GM23338 (cell line): ENCODE data around the gene VPS37B. TPM values are rescaled to one million over a fixed set of nuclear protein-coding genes. Genes with fewer than 3 reads are reported as not detected.

Experiments
- ATAC-seq: fragments of 200-7000 bp; cut with Tn5 transposase; 3 replicates; pipeline ENCODE4 v1.9.1; 2020
- DNase-seq: peaks from one replicate; pipeline ENCODE4 v3.0.0-alpha.2; 2015; ENCODE audit warnings: low spot score
- H2AFZ ChIP-seq: fragments of 200-600 bp; sonication (generic); 2 replicates; pipeline ENCODE4 v1.8.0; 2016; ENCODE audit warnings: antibody characterized with exemption, mild to moderate bottlenecking, moderate library complexity
- H3F3A ChIP-seq: fragments of 200-600 bp; sonication (generic); replicated peaks from 2 replicates; pipeline ENCODE4 v1.8.0; 2017; ENCODE audit warnings: antibody characterized with exemption, mixed run types, low read depth
- H3K27ac ChIP-seq: fragments of 200-600 bp; sonication (generic); 2 replicates; pipeline ENCODE4 v1.6.1; 2016; ENCODE audit warnings: low read depth
- H3K27me3 ChIP-seq: fragments of 200-600 bp; sonication (generic); 2 replicates; pipeline ENCODE4 v1.8.0; 2016; ENCODE audit warnings: mild to moderate bottlenecking, mixed run types, moderate library complexity; ENCODE audit not compliant: insufficient read depth
- H3K36me3 ChIP-seq: fragments of 200-600 bp; sonication (generic); 2 replicates; pipeline ENCODE4 v1.8.0; 2016; ENCODE audit warnings: mild to moderate bottlenecking; ENCODE audit not compliant: insufficient read depth
- H3K4me1 ChIP-seq: fragments of 200-600 bp; sonication (generic); 2 replicates; pipeline ENCODE4 v1.8.0; 2016; ENCODE audit warnings: mild to moderate bottlenecking, moderate library complexity; ENCODE audit not compliant: insufficient read depth
- H3K4me2 ChIP-seq: fragments of 200-600 bp; sonication (generic); 2 replicates; pipeline ENCODE4 v1.7.1; 2017; ENCODE audit warnings: mixed run types
- H3K4me3 ChIP-seq: fragments of 200-600 bp; sonication (generic); 2 replicates; pipeline ENCODE4 v1.6.1; 2016; ENCODE audit warnings: mixed run types
- H3K79me2 ChIP-seq: fragments of 200-600 bp; sonication (generic); replicated peaks from 2 replicates; pipeline ENCODE4 v1.8.0; 2017; ENCODE audit warnings: mild to moderate bottlenecking; ENCODE audit not compliant: insufficient read depth
- H3K9me2 ChIP-seq: fragments of 200-600 bp; sonication (generic); 2 replicates; pipeline ENCODE4 v1.8.0; 2017; ENCODE audit not compliant: insufficient read depth
- H4K20me1 ChIP-seq: fragments of 200-600 bp; sonication (generic); replicated peaks from 2 replicates; pipeline ENCODE4 v1.8.0; 2017; ENCODE audit warnings: mild to moderate bottlenecking; ENCODE audit not compliant: insufficient read depth
- H3K27ac Mint-ChIP-seq: 2 replicates; pipeline ENCODE4 v1.8.0; 2020; ENCODE audit warnings: inconsistent platforms, mild to moderate bottlenecking, moderate library complexity, mixed read lengths
- H3K27me3 Mint-ChIP-seq: 3 replicates; pipeline ENCODE4 v1.8.0; 2022; ENCODE audit warnings: low read depth, mild to moderate bottlenecking, moderate library complexity, mixed read lengths, inconsistent platforms; ENCODE audit not compliant: insufficient read depth, poor library complexity
- H3K36me3 Mint-ChIP-seq: 3 replicates; pipeline ENCODE4 v1.8.0; 2021; ENCODE audit warnings: low read depth, mild to moderate bottlenecking, inconsistent platforms, moderate library complexity, mixed read lengths
- H3K4me1 Mint-ChIP-seq: 3 replicates; pipeline ENCODE4 v1.8.0; 2020; ENCODE audit warnings: mild to moderate bottlenecking, inconsistent platforms, mixed read lengths
- H3K4me3 Mint-ChIP-seq: 3 replicates; pipeline ENCODE4 v1.8.0; 2021; ENCODE audit warnings: moderate library complexity, mild to moderate bottlenecking, inconsistent platforms, mixed read lengths
- H3K9me3 Mint-ChIP-seq: 3 replicates; pipeline ENCODE4 v1.8.0; 2020; ENCODE audit warnings: moderate library complexity, mild to moderate bottlenecking, inconsistent platforms, mixed read lengths
- CREB1 ChIP-seq: fragments of 250-450 bp; sonication (Bioruptor Pico); IDR thresholded peaks from 2 replicates; pipeline ENCODE4 v1.5.0; 2020; ENCODE audit warnings: low read depth, mild to moderate bottlenecking, moderate library complexity
- EZH2 ChIP-seq: fragments of 200-600 bp; sonication (generic); IDR thresholded peaks from one replicate; pipeline ENCODE4 v1.8.0; 2017; ENCODE audit warnings: antibody characterized with exemption, mild to moderate bottlenecking, low read depth; ENCODE audit not compliant: unreplicated experiment
- JUNB ChIP-seq: IDR thresholded peaks from one replicate; pipeline ENCODE4 v1.6.1; 2016; ENCODE audit warnings: antibody characterized with exemption; ENCODE audit not compliant: unreplicated experiment
- NANOG ChIP-seq: IDR thresholded peaks from 2 replicates; pipeline ENCODE4 v1.6.1; 2016; ENCODE audit warnings: antibody characterized with exemption, borderline replicate concordance
- POLR2AphosphoS5 ChIP-seq: IDR thresholded peaks from 2 replicates; pipeline ENCODE4 v1.6.1; 2016; ENCODE audit warnings: antibody characterized with exemption, low read depth
- STAT1 ChIP-seq: IDR thresholded peaks from one replicate; pipeline ENCODE4 v1.6.1; 2016; ENCODE audit warnings: antibody characterized with exemption; ENCODE audit not compliant: unreplicated experiment
- ZNF114 ChIP-seq: fragments of 250-450 bp; sonication (Bioruptor Pico); IDR thresholded peaks from 2 replicates; pipeline ENCODE4 v1.5.0; 2020; ENCODE audit warnings: mild to moderate bottlenecking, moderate library complexity
- polyA plus RNA-seq: library from polyadenylated mRNA; unstranded; fragments of >200 nt; fragmentation: Nextera tagmentation; extraction: Ambion mirVana; gene quantifications from 2 replicates; pipeline ENCODE4 v1.2.1, GENCODE V29; 2016
- total RNA-seq: library from RNA; depleted of rRNA; stranded (reverse); fragments of >200 nt; shearing (Covaris generic); gene quantifications from 2 replicates; pipeline ENCODE4 v1.2.3, GENCODE V29; 2014
- TF ChIP-seq, protein P1 (sequence below), 2 experiments: fragments of 200-600 bp in 1 of 2; sonication (generic) in 1 of 2; conservative IDR thresholded peaks; 2 replicates each; pipeline versions ENCODE4 v1.5.1 to v1.6.1; 2016 to 2017; ENCODE audit warnings: antibody characterized with exemption in 2 of 2, low read depth in 2 of 2, mild to moderate bottlenecking in 2 of 2, moderate library complexity in 1 of 2
- TF ChIP-seq, protein P2 (sequence below): IDR thresholded peaks from 2 replicates; pipeline ENCODE4 v1.6.1; 2016; ENCODE audit warnings: antibody characterized with exemption
- TF ChIP-seq, protein P3 (sequence below): IDR thresholded peaks from one replicate; pipeline ENCODE4 v1.6.1; 2018; ENCODE audit warnings: antibody characterized with exemption; ENCODE audit not compliant: unreplicated experiment

Gene VPS37B
- total and polyA plus RNA-seq, 2 experiments from 2014 or later: 6.7 to 10.9 TPM

DNA sequence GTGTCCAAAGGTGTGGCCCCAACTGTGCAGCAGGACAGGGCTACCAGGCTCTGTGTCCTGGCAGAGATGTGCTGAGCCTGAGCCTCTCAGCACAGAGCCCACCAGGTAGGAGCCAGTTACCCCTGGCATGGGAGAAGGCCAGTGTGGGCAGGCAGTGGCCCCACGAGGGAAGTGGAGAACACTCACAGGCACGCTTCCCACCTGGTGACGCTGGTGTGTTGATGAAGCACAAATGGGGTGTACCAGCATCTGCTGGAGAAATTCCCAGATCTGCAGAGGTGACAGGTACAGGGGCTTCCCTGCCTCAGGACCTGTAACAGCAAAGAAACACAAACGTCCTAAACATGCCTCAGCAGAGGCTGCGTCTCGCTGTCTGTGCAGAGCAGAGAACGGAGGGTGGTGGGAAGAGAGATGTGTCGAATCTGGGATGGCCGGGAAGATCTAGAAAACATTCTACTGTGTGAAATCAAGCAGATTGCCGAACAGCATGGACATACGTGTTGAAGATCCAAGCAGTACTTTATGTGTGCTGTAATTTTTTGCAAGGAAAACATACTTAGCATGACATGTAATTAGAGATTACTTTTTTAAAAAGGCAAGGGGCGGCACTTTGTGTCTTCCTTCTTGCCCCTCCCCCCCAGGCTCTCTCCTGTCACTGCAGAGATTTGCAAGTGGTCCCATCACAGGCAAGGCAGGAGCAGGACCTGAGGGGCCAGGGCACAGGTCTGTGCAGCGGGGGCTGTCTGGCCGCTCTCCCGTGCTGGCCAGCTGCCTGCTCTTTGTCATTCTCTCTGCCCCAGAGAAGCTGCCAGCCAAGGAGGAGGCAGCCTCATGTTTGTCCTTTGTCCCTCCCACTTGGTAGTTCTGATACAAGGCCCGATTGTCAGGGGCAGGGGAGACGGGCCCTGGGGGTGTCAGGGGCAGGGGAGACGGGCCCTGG is 43.3 kb downstream of the VPS37B start (continued):
- TF ChIP-seq STAT1 (no peak), POLR2AphosphoS5 (no peak), CREB1 (CRISPR knock-in tag) (no peak), JUNB (no peak), EZH2 (no peak)
- TF ChIP-seq, protein P1, sequence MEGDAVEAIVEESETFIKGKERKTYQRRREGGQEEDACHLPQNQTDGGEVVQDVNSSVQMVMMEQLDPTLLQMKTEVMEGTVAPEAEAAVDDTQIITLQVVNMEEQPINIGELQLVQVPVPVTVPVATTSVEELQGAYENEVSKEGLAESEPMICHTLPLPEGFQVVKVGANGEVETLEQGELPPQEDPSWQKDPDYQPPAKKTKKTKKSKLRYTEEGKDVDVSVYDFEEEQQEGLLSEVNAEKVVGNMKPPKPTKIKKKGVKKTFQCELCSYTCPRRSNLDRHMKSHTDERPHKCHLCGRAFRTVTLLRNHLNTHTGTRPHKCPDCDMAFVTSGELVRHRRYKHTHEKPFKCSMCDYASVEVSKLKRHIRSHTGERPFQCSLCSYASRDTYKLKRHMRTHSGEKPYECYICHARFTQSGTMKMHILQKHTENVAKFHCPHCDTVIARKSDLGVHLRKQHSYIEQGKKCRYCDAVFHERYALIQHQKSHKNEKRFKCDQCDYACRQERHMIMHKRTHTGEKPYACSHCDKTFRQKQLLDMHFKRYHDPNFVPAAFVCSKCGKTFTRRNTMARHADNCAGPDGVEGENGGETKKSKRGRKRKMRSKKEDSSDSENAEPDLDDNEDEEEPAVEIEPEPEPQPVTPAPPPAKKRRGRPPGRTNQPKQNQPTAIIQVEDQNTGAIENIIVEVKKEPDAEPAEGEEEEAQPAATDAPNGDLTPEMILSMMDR (conservative IDR thresholded peaks at IDR 0.05; ENCODE audit: low read depth in 2 of 2): no peak

DNA sequence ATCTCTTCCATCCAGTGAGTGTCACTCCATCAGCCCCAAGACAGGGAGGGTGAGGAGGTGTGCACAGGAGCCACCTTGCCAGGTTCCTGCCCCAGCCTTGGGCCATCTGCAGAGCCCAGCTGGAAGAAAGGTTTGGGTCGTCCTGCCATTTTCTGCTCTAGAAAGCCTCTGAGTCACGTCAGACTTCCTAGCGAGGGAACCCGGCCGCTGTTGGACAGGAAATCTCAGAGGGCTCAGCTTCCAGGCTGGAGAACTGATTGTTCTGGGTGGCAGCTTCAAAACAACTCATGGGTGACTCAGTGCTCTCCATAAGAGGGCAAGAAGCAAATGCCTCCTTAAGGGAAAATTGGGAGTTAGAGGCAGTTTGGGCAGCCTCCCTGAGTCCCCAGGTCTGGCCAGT is 44.1 kb downstream of the VPS37B start:
- no peak overlapping the region for H3K27ac Mint-ChIP-seq
- Histone ChIP-seq H4K20me1 (peaks cover 6% of the 10 kb centered on the region; the same call in 1 of the 2 replicates), H3K4me3 (no peak overlapping the region), H3K4me2 (no peak overlapping the region), H3K9me2 (no peaks in the 10 kb centered on the region), H3K4me1 (no peaks in the 10 kb centered on the region), H3K27ac (no peak overlapping the region), H2AFZ (no peak overlapping the region), H3F3A (no peaks in the 10 kb centered on the region), H3K27me3 (no peaks in the 10 kb centered on the region), H3K79me2 (no peaks in the 10 kb centered on the region), H3K36me3 (no peaks in the 10 kb centered on the region)
- no peaks in the 10 kb centered on the region; the same call in 2 of the 3 replicates for H3K36me3 Mint-ChIP-seq
- no peak for ATAC-seq
- H3K27me3 Mint-ChIP-seq: peaks cover 8% of the 10 kb centered on the region
- no peak for DNase-seq
- H3K4me3 Mint-ChIP-seq: no peak overlapping the region
- H3K4me1 Mint-ChIP-seq: peaks cover 5% of the 10 kb centered on the region
- H3K9me3 Mint-ChIP-seq: no peaks in the 10 kb centered on the region
- TF ChIP-seq, protein P2, sequence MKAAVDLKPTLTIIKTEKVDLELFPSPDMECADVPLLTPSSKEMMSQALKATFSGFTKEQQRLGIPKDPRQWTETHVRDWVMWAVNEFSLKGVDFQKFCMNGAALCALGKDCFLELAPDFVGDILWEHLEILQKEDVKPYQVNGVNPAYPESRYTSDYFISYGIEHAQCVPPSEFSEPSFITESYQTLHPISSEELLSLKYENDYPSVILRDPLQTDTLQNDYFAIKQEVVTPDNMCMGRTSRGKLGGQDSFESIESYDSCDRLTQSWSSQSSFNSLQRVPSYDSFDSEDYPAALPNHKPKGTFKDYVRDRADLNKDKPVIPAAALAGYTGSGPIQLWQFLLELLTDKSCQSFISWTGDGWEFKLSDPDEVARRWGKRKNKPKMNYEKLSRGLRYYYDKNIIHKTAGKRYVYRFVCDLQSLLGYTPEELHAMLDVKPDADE: no peak
- TF ChIP-seq EZH2: no peak
- no peak for TF ChIP-seq NANOG
- TF ChIP-seq, protein P3, sequence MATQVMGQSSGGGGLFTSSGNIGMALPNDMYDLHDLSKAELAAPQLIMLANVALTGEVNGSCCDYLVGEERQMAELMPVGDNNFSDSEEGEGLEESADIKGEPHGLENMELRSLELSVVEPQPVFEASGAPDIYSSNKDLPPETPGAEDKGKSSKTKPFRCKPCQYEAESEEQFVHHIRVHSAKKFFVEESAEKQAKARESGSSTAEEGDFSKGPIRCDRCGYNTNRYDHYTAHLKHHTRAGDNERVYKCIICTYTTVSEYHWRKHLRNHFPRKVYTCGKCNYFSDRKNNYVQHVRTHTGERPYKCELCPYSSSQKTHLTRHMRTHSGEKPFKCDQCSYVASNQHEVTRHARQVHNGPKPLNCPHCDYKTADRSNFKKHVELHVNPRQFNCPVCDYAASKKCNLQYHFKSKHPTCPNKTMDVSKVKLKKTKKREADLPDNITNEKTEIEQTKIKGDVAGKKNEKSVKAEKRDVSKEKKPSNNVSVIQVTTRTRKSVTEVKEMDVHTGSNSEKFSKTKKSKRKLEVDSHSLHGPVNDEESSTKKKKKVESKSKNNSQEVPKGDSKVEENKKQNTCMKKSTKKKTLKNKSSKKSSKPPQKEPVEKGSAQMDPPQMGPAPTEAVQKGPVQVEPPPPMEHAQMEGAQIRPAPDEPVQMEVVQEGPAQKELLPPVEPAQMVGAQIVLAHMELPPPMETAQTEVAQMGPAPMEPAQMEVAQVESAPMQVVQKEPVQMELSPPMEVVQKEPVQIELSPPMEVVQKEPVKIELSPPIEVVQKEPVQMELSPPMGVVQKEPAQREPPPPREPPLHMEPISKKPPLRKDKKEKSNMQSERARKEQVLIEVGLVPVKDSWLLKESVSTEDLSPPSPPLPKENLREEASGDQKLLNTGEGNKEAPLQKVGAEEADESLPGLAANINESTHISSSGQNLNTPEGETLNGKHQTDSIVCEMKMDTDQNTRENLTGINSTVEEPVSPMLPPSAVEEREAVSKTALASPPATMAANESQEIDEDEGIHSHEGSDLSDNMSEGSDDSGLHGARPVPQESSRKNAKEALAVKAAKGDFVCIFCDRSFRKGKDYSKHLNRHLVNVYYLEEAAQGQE: no peak
- TF ChIP-seq, protein P1 (conservative IDR thresholded peaks at IDR 0.05; ENCODE audit: low read depth in 2 of 2): no peak
- TF ChIP-seq ZNF114 (CRISPR knock-in tag): no peak
